Stimulated activated CD4-positive, alpha-beta T cell treated with anti-CD3 and anti-CD28 coated beads, Interleukin-4, amount 100 ng/mL, for 1 hour (primary cell): Measurements from ENCODE around the gene TMEM181.
A peak's percentile ranks its signal among the peaks of the same experiment; 100 is the strongest.
"Not testable (repeated sequence)": the region's sequence is repeated elsewhere in the genome, so short reads cannot be mapped to it uniquely, and the experiment has no call there.

ENCODE experiments used
- DNase-seq: peaks from one replicate; pipeline ENCODE4 v3.0.0-alpha.2; 2020

TMEM181 gene

DNA sequence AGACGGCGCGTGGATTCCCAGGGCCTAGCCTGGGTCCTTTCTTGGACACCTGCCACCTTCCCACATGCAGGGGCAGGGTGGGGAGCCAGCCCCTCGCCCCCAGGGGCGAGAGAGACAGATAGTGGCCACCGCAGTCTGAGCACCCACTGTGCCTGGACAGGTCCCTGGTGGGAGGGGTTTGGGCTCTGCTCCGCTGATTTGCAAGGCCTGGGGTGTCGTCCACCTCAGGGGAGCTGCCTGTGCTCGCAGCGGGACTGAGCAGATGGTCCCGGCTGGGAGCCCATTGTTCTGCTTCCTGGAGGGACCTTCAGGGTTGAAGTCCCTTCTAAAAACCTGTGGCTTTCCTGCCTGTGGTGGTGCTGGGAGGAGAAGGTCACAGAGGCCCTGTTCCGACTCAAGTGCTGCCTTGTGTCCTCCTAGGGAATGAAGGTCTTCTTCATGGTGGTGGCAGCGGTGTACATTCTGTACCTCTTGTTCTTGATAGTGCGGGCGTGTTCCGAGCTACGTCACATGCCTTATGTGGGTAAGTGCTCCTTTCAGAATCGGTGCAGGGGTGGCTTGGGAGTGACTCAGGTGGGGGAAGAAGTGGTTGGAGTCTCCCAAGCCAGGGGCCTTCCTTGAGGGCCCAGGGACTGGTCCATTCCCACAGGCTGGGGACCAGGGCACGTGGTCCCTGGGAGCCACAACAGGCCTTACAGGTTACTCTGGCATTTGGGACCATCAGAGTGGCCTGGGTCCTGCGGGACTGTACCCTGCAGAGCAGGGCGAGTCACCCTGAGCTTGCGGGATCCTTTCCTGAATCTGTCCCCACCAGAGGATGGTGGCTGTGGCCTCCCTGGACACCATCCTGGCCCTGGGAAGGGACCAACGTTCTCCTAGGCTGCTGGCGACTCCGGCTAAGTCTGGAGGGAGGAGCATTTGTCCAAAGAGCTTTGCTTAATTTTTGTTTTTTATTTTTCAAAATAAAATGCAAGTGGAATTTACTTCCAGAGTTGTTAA, 65.1 kb downstream of the TMEM181 start:
- DNase-seq = no peak

DNA sequence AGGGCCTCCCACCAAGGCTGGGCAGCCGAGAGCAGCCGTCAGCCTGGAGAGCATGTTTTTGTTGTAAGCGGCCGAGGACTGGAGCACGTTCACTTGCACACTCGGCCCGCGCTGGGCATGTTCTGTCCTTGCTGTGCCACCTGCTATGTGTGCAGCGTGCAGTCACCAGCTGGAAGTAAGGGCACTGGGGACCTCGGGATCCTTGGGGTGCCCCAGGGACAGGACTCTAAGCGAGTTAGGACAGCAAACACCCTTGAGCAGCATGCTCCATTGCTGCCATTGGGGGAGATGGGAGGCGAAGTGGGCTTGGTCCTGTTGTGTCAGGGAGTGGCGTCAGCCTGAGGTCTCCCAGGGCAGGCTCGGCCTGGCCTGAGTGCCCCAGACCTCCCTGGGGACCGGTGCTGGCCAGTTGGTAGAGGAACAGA, 66.0 kb downstream of the TMEM181 start:
- DNase-seq = no peak

DNA sequence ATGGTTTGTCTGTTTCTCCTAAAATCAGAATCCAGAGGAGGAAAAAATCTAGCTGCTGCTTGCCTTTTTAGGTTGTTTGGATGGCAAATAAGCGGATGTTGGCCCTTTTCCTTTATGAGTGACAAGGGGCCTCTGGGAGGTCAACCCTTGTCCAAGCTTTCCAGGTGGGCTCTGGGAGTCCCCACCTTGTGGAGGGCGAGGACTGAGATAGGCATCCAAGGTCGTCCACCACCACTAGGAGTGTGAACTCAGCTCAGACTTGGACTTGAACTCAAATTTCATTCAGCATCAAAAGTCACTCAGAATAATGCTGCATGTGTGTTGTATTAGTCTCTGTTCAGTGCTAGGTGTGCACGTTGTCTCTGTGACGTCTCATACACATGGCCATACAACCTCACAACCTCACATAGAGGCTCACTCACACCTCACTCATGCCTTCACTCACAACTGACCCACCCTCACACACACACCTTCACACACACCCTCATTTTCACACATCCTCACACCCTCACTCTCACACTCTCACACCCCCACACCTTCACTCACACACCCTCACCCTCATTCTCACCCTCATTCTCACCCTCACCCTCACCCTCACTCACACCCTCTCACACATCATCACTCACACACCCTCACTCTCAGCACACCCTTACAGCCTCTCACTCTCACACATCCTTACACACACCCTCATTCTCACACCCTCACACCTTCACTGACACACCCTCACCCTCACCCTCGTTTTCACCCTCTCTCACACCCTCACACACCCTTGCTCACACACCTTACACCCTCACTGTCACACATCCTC, 66.7 kb downstream of the TMEM181 start:
- DNase-seq = no peak

DNA sequence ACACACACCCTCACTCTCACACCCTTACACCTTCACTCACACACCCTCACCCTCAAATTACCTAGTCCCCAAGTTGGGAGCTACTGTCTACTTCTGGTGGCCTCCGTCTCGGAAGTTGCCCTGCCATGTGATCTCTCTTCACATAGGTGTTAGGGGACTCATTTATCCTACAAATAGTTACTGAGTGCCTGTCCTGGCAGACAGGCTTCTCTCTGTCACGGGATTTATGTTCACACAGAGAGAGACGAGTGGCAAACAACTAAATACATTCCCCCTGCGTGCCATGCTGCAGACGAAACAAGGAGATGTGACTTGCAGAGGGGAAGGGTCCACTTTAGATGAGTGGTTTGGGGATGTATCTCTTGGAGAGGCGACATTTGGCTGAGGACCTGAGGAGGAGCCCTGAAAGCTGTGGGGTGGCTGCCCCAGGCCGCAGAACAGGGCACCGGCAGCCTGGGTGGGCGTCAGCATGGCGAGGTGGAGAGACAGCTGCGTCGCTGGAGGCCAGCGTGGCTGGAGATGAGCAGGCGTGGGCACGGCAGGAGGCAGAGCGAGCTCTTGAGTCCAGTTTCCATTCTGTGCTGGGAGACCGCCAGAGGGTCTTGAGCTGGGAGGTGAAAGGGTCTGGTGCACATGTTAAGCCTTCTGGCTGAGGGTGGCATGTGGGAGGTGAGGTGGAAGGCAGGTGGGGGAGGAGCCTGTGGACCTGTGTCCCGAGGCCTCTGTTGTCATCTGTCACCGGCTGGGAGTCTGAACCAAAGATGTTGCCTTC, 67.5 kb downstream of the TMEM181 start:
- DNase-seq = no peak

DNA sequence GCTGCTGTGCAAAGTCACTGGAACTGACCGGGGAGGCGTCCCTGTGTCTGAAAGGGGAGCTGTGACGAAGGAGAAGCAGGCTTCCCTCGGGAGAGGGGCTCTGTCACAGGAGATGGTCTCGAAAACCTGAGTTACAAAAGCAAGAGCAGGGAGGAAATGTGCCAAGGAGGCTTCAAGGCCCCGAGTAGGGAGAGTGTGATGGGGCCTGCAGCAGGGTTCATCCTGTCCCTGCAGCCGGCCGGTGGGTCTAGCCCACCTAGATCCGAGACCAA, 68.0 kb downstream of the TMEM181 start:
- DNase-seq = no peak

DNA sequence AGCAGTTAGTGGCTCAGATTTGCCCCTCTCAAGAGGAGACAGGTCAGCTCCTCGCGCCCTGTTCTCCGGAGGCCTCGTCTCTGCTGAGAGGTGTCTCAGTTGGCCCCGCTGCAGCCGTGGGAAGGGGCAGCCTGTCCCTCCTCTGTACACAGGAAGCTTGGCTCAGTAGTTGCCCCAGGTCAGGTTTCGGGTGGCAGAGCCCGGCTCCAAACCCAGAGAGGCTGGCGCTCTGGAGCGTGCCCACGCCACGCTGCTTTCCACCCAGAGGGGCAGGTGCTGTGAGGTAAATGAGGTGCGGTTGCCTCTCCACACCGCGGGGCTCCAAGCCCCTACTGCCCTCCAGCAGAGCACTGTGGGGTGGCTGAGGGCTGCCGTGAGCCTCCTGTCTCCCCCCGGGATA, 68.7 kb downstream of the TMEM181 start:
- DNase-seq = no peak

DNA sequence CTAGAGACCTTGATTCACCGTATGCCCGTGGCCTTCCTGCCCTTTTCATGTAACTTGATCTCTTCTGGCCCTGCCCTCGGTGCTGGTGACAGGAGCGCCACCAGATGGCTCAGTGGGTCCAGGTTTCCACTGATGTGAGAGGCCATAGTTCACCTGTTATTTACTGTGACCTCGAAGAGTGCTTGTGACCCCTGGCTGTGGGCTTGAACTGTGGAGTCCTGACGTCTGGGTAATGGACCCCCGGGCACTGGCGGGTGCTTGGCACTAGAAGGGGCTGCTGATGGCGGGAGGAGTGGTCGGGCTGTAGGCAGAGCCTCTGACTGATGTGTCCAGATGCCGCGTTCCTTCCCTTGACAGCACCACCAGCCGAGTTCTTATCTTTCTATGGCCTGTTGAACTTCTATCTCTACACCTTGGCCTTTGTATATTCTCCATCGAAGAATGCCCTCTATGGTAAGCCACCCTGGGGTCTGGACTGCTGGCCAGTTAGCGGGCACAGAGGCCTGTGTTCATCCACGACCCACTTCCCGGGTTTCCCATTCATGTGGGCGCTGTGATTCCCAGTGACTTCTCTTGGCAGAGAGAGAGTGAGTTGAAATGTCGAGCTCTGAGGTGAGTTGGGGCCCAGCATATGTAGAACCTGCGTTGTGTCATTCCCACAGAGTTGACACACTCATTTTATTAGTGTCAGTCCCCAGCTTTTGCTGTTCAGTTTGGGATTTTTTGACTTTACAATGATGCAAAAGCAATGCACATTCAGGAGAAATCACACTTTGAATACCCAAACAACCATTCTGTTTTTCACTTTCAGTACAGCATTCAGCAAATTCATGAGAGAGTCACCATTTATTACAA, 69.7 kb downstream of the TMEM181 start:
- DNase-seq = peak; percentile 30

DNA sequence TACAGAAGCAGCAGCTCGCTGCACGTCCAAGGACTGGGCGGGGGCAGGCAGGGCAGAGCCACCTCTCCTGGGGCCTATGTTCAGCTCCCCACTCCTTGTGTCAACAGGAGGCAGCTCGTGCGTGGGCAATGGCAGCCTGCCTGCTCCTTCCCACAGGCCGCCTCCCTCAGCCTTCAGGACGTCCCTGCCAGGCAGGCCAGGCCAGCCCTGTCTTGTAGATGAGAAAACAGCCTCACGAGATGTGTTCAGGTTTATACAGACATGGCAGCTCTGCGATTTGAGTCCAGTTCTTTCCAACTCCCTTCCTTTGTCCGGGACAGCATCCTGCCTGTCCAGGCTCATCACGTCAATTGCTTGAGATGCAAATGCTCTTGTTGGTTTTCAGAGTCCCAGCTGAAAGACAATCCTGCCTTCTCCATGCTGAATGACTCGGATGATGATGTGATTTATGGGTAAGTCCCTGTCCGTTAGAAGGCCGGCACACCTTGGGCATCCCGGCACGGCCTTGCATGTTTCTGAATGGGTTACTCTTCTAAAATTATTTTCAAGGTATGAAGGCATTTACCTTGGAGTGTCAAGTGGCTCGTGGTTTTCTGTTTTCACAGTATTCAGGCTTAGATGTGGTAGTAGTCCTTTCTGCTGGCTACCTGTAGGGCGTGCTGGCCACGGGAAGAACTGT, 71.2 kb downstream of the TMEM181 start:
- no peak for DNase-seq

DNA sequence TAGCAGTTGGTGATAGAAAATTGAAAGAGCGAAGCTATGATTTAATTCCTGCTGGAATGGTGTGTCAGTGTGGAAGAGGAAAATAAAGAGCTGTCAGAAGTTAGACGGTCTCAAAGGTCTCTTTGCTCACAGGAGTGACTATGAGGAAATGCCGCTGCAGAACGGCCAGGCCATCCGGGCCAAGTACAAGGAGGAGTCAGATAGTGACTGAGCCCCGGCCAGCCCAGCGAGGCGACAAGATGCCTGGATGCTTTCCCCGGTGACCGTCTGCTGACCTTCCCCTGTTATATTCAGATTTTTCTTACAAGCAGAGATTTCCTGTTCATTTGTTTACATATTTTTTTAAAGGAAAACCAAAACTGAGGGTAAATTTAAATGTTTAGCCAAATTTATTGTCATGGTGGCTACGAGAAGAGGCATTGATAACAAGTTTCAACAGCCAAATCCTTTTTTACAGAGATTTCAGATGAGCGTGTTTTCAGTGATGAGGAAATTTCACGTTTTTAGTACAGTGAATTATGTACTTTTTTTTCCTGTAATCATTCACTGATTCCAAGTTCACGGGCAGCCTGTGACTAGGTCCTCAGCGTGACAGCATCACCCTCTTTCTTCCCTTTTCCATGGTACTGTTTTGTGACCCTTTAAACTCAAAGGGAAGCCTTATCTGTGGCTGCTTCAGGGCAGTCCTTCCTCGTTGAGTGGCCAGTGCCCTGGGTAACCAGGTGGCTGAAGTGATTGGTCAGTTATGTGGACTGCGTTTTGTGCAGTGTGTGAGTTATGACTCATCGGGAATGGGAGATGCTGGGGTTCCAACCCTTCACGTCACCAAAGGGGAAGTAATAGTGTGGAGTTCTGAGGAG, 72.0 kb downstream of the TMEM181 start:
- DNase-seq = no peak

DNA sequence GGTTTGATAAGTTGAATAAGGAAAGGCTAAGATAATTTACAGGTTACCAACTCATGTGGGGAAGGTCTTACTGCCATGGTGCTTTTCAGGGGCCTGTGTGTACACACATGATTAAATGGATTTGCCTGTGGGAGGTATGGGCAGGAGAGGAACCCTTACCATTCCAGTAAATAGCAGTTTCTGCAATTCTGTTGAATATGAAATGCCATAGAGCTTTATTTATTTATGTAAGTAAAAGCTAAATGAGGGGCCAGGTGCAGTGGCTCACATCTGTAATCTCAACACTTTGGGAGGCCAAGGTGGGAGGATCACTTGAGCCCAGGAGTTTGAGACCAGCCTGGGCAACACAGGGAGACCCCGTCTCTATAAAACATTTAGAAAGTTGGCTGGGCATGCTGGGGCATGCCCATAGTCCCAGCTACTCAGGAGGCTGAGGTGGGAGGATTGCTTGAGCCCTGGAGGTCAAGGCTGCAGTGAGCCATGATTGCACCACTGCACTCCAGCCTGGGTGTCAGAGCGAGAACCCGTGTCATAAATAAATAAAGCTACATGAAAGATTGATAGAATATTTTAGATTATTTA, 72.7 kb downstream of the TMEM181 start:
- not testable (repeated sequence) for DNase-seq

DNA sequence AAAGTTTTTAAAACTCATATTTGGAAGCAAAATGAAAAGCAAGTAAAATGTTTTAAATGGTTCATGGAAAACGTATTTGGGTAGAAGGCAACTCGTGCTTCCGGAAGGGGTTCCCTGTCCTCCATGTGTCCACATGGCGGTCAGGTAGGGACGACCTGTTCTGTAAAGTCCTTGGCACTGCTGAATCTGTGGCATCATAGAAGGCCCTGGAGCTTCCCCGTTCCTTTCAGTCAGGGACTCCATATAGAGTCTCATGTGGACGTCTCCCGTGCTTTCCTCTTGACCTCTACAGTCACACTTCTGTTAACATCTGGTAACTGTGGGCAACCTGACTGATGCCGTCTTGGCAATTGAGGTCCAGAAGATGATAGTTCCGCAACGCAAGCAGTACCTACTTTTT, 73.2 kb downstream of the TMEM181 start:
- no peak for DNase-seq

DNA sequence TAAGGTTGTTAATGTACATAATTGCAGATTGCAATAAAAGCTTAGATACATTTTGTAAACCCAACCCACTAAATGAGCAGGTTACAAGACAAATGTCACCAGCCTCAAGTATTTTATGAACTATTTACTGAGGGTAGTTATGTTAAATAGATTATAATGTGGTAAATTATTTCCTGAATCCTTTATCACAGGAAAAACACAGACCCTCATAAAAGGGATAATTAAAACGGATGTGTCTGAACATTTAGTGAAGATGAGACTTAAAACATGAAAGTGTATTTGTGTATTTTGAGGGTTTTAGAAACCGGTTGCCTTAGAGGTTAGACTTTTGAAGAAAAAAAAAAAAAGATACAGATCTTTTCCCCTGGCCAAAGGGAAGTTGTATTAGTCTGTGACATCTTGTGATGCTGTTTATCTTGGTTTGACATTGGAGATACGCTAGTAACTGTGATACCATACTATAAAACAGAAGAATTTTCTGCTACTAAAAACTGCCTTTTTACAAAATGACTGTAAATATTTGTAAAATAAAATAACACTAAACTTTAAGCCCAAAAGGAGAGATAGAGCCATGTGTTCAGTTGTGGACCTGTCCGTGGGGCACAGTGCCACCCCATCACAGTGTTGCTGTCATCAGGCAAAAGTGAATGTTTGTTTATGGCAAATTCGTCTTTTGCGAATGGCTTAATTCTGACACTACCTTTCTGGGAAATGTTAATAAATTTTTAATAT, 75.0 kb downstream of the TMEM181 start:
- no peak for DNase-seq

DNA sequence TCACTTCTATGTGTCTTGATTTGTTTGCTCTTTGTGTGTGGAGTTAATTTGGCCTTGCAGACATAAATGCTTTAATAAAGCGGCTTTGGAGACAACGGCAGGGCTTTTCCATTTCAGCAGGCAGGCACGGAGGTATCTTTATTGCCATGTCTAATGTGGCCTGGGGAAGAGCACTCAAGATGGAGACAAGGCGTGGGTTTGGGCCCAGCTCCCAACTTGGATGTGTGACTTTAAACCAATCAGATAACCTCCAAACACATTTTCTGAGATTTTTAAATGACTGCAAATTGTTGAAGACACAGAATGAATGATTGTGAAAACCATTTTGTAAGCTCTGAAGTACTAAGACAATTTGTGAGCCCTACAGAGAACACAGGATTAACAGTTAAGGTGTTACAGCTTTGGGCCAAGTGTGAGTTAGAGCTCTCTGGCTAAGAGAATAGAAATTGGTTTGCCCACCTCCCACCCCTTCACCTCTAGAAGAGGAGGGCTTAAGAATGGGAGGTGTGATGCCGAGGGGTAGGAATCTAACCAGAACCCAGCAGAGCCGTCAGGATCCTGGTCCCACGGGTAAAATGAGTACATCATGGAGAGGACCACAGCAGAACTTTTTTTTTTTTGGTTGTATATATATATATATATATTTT, 75.7 kb downstream of the TMEM181 start:
- DNase-seq = no peak

DNA sequence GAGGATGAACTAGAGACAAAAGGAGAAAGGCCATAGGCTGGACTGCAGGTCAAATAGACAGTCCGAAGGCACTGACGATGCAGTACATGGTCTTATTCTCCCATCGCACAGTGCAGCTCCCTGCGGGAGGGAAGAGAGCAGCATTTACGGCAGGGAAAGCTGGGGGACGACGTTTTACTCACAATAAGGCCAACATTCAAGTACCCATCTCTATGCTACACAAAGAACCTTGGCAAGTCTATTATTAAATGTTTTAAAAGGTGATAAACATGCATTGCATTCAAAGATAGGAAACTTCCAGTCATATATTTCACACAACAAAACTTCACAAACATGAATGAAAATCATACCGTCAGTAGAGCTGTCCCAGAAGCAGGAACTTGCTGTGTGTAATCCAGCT, 76.9 kb downstream of the TMEM181 start:
- no peak for DNase-seq

DNA sequence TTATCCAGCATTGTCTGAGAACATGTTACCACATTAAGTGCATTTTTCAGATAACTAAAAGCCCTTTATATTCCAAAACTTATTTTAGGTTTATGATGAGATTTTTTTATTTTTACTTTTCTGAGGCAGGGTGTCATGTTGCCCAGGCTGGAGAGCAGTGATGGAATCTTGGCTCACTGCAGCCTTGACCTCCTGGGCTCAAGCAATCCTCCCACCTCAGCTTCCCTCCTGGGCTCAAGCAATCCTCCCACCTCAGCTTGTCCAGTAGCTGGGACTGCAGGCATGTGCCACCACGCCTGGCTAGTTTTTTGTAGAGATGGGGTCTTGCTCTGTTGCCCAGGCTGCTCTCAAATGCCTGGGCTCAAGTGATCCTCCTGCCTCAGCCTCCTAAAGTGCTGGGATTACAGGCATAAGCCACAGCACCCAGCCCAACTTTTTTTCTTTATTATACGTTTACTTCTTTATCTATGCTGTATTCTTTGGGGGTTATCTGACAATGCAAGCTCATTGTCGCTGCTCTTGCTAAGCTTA, 78.5 kb downstream of the TMEM181 start:
- no peak for DNase-seq

DNA sequence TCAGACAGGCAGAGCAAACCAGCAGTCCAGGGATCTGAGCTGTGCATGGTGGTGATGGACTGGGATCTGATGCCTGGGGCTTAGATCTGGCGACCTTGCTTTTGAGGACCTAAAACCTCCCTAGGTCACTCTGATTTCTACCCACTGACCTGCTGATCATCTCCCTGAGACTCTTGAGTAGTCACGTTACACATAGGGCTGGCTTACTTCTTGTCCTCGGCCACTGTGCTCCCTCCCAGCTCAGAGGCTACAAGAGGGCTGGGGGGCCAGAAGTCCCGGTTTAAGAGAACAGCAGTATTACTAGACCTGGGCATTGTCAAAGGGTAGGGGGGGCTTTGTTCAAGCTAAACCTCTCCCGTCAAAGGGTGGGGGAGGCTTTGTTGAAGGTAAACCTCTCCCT, 79.2 kb downstream of the TMEM181 start:
- DNase-seq = no peak

DNA sequence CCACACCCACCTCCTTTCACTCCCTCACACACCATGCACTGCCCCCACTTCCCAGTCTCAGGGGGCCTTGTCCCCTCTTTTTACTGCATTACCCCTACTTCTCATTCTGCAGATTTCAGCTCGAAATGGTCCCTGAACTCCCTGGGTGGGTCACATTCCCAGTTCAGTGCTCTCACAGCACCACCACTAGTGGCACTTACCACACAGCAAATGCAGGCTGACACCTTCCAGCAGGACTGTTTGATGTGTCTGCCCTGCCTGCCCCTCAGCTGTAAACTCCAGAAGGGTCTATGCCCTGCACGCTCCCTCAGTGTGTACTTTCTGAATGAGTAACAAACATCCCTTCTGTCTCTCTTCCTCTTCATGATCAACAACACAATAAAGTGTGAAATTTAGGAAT, 80.6 kb downstream of the TMEM181 start:
- no peak for DNase-seq

DNA sequence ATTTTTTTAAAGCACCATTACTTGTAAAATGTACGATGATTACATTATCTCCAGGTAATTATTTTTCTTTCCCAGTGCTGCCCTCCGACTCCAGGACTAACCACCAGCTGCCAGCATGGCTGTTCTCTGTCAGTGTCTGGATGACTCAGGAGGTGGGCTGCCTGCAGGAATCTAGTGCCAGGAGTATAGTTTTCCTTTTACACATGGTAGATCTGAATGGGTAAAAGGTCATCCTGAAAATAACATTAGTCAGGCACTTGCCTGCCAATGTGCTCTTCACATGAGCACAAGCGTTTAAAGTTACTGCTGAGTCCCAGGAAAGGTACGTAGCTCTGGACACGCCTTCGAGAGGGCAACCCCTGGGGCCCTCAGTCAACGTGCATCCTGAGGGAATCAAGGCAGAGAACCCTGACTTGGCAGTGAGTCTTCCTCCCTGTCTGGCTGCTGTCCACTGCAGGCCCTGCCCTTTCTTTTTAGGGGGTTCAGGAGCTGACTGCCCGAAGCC, 82.3 kb downstream of the TMEM181 start:
- no peak for DNase-seq

DNA sequence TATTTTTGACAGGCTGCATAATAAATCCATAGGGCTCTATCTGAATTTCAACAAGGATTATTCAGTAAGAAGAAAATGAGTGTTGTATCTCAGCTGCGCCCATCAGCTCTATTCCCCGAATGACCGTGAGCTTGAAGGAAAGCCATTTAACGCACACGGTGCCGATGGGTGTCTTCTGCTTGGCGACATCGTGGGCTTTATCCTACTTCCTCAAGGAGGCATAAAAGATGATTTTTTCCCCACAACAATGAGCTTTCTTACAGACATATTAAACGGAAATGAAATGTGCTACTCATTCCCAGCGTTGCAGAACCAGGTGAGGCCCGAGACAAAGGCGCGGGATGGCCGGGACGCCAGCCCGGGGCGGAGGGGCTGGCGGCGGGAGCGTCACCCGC, 83.9 kb downstream of the TMEM181 start:
- DNase-seq = no peak
